GM18498 (cell line): ENCODE data around the gene TAS2R16.
"Not testable (repeated sequence)": the region's sequence is repeated elsewhere in the genome, so short reads cannot be mapped to it uniquely, and the experiment has no call there.

Source experiments
- ATAC-seq: cut with Tn5 transposase; IDR thresholded peaks from one replicate; pipeline ENCODE4 v1.9.1; 2021; ENCODE audit warnings: mild to moderate bottlenecking, moderate library complexity; ENCODE audit not compliant: unreplicated experiment

TAS2R16 gene

DNA sequence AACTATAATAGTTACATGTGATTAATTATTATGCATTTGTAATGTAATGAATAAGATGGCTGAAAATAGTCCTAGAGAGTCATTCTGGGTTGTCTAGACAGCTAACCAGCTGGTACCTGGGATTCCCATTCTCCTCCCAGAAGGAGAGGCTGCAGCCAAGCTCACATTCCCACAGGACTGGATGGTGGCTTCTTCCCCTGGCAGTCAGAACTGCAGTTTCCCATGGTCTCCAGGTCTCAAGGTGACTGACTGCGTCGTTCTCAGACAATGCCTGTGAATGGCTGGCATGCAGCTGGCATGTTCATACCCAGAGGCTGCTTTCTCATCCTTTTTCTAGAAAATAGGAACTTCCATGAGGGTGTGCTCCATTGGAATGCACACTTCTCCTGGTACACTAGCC lies 21.3 kb downstream of the TAS2R16 start:
- ATAC-seq, result no peak

DNA sequence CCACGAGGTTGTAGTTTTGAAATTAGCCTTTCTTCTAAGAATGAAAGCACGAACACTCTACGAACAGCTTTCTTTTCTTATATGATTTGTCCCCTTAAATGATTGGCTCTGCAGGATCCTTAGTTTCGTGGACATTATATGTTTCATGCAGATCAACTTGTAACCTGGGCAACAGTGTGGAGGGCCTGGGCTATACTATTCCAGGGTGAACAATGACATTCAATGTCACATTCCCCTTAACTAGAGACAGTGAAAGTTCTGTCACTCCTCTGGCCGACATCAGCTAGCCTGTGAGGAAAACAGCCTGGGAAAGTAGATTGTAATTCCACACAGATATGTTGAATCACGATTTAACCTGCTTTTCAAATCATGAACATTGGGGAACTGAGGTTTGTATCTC lies 23.4 kb downstream of the TAS2R16 start:
- ATAC-seq, result no peak

DNA sequence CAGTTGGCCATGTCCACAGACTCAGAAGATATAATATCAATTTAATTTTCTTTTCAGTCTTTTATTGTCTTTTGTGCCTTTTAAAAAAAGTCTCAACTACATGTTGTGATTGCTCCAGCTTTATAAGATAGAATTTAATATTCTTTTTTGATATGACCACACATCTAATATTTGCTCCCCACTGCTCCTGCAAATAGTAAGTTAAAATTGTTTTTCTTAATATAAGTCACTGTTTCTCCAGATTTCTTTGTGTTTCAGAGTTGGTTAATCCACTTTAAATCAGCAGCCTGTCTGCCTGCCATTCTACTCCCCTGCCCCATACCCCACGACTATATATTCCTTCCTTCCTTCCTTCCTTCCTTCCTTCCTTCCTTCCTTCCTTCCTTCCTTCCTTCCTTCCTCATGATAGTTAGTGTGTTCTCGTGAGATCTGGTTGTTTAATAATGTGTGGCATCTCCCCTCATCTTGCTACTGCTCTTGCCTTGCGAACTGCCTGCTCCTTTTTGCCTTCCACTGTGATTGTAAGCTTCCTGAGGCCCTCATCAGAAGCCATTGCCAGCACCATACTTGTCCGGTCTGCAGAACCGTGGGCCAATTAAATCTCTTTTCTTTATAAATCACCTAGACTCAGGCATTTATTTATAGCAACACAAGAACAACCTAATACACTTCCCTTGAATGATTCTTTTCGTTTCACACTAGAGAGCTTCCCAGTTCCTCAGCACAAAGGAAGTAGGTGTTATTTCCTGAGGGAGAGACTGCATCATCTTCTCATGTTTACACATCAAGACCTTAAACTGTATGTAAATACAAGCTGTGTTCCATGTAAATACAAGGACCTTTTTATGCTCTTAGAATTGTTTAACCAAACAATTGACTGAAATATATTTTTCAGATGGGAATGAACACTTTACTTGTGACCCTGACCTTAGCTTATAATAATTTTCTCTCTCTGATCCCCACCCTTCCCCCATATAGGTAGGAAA lies 24.5 kb downstream of the TAS2R16 start:
- ATAC-seq, result no peak

DNA sequence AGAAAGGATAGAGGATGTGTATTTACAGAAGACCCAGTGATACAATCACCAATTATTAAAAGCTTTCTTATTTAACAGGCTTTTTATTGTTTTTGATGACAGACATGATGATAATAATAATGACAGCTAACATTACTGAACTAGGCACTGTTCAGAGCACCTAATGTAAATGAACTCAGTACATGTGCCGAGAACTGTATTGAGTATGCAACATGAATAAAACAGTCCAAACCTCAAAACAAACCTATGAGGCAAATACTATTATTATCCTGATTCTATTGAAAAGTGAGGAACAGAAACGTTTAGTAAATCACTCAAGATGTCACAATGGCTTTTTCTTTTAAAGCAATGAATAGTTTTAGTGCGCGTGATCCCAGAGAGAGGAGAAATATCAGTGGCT lies 27.1 kb downstream of the TAS2R16 start:
- no peak for ATAC-seq

DNA sequence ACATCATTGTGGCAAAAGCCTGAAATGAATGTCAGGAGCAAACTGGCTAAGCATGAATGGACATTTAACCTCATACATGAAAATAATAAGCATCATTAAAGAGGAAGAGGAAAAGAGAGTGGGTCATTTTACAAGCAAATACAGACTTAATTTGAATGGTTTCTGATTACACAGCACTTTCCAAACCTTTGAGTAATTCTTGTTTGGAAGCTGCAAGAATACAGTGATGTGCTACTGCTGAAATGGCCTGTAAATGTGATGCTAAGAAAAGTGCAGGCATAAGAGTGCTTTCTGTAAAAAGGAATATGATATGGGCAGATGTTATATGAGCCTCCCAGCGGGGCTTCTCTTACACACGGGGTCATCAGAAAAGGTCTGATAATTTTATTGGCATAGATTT lies 30.2 kb downstream of the TAS2R16 start:
- ATAC-seq, result no peak

DNA sequence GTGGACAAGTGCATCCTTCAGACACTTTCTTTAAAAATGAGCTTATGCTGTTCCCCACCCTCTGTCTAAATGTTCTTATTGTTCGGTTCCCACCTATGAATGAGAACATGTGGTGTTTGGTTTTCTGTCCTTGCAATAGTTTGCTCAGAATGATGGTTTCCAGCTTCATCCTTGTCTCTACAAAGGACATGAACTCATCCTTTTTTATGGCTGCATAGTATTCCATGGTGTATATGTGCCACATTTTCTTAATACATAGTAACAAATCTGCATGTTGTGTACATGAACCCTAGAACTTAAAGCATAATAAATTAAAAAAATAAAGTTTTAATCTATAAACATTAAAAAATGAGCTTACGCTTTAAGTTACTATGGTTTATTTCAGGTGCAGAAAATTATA lies 41.8 kb downstream of the TAS2R16 start:
- ATAC-seq, result not testable (repeated sequence)

DNA sequence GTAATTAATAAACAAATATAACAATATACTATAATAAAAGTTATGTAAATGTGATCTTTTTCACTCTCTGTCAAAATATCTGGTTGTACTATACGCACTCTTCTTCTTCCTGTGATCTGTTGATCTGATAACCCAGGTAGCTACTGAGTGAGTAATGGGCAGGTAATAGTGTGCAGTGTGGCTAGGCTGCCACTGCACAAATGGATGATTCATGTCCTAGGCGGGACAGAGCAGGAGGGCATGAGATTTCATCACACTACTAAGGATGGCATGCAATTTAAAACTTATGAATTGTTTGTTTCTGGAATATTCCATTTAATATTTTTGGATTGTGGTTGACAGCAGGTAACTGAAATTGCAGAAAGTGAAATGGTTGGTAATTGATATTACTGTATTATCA lies 44.5 kb downstream of the TAS2R16 start:
- ATAC-seq, result no peak

DNA sequence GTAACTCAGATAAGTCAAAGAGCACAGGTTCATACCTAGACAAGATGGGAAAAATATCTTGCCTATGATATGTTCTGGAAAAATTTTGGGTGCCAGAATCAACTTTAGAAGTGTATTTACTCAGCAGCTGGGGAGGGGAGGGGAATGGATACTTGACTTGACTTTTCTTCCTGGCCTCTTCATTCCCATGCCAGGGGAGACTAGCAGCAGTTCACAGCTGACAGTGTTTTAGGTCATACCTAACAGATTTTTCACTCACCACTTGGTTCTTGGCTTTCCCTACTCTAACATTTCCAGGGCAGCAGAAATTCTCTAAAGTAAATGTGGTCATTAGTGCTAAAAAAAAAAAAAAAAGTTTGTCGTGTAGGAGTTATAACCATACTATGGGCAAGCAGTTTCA lies 46.3 kb downstream of the TAS2R16 start:
- ATAC-seq, result no peak
